HUDEP-2 (cell line): ENCODE results near the gene HSFX2.
A peak's percentile ranks its signal among the peaks of the same experiment; 100 is the strongest.
"Not testable (repeated sequence)": the region's sequence is repeated elsewhere in the genome, so short reads cannot be mapped to it uniquely, and the experiment has no call there.

ENCODE experiments used
- DNase-seq, 76 experiments: peaks; one replicate each; lab custom pipeline; 2025; ENCODE audit not compliant: unreplicated experiment in 76 of 76; lab: John Stamatoyannopoulos, UW

The HSFX2 gene

GRCh38 chrX:149595214-149595613, at the start of gene HSFX2:
TSS of gene HSFX2 (minus strand) at chrX:149595314. CDS start at chrX:149594700, 614 bp downstream.
- not testable (repeated sequence) for DNase-seq

GRCh38 chrX:149643496-149643895, 48.4 kb upstream of the HSFX2 start:
- DNase-seq = no peak

GRCh38 chrX:149641835-149642234, 46.7 kb upstream of the HSFX2 start:
- no peak for DNase-seq

- DNase-seq = no peak
These were observed 46.3 kb upstream of the HSFX2 start for GRCh38 chrX:149641432-149641831.

GRCh38 chrX:149639568-149639967, 44.5 kb upstream of the HSFX2 start:
- DNase-seq = no peak

GRCh38 chrX:149638860-149639259, 43.7 kb upstream of the HSFX2 start:
- DNase-seq = no peak

- DNase-seq = no peak
These were observed 38.4 kb upstream of the HSFX2 start for GRCh38 chrX:149633511-149633910.

- peak in 49 of 76 experiments; percentile 0 to 46 (median 16) for DNase-seq
These were observed 36.4 kb upstream of the HSFX2 start, which contains the start of gene TMEM185A for GRCh38 chrX:149631234-149632165. TSS of gene TMEM185A (minus strand) at chrX:149631792. CDS start at chrX:149631580, 212 bp downstream.

GRCh38 chrX:149630681-149631233, 35.6 kb upstream of the HSFX2 start:
- no peak for DNase-seq

- DNase-seq = no peak
These were observed 34.7 kb upstream of the HSFX2 start for GRCh38 chrX:149629730-149630387.

- DNase-seq = no peak
These were observed 33.7 kb upstream of the HSFX2 start for GRCh38 chrX:149628768-149629167.

GRCh38 chrX:149628280-149628679, 33.2 kb upstream of the HSFX2 start:
- no peak for DNase-seq

- not testable (repeated sequence) for DNase-seq
These were observed 31.7 kb upstream of the HSFX2 start for GRCh38 chrX:149626829-149627228.

- DNase-seq = not testable (repeated sequence)
These were observed 24.5 kb upstream of the HSFX2 start for GRCh38 chrX:149619662-149620061.

- DNase-seq = no peak
These were observed 23.8 kb upstream of the HSFX2 start for GRCh38 chrX:149618871-149619270.

GRCh38 chrX:149611623-149612175, 16.6 kb upstream of the HSFX2 start:
- DNase-seq = no peak

GRCh38 chrX:149610511-149610910, 15.4 kb upstream of the HSFX2 start:
- DNase-seq = no peak

- DNase-seq = no peak
These were observed 12.6 kb upstream of the HSFX2 start for GRCh38 chrX:149607699-149608098.

- DNase-seq = not testable (repeated sequence)
These were observed 10.3 kb upstream of the HSFX2 start for GRCh38 chrX:149605248-149605885.

- DNase-seq = not testable (repeated sequence)
These were observed 3.5 kb upstream of the HSFX2 start for GRCh38 chrX:149598603-149599002.
